Osteoblast (primary cell): ENCODE results near the gene GSE1. TPM values are rescaled to one million over a fixed set of nuclear protein-coding genes. Genes with fewer than 3 reads are reported as not detected.

Experiments
- DNase-seq: peaks from one replicate; pipeline ENCODE4 v3.0.0; 2011; ENCODE audit warnings: low spot score, mixed read lengths; ENCODE audit not compliant: insufficient read length; ENCODE audit errors: missing footprints
- H2AFZ ChIP-seq: 2 replicates; pipeline ENCODE4 v1.6.0; 2011; ENCODE audit warnings: mild to moderate bottlenecking, low read length
- H3K27ac ChIP-seq: 2 replicates; pipeline ENCODE4 v1.5.1; 2011; ENCODE audit warnings: mild to moderate bottlenecking, low read depth, low read length, moderate library complexity
- H3K27me3 ChIP-seq: 2 replicates; pipeline ENCODE4 v1.6.0; 2012; ENCODE audit warnings: mild to moderate bottlenecking, control low read depth, inconsistent platforms, low read length, moderate library complexity; ENCODE audit not compliant: insufficient read depth
- H3K36me3 ChIP-seq: 2 replicates; pipeline ENCODE4 v1.5.1; 2011; ENCODE audit warnings: mild to moderate bottlenecking, low read length, control low read depth, moderate library complexity; ENCODE audit not compliant: insufficient read depth
- H3K4me1 ChIP-seq: 2 replicates; pipeline ENCODE4 v1.5.1; 2011; ENCODE audit warnings: mild to moderate bottlenecking, low read length, control low read depth, moderate library complexity; ENCODE audit not compliant: insufficient read depth
- H3K4me2 ChIP-seq: 2 replicates; pipeline ENCODE4 v1.6.0; 2011; ENCODE audit warnings: mild to moderate bottlenecking, low read length; ENCODE audit not compliant: insufficient read depth
- H3K4me3 ChIP-seq: fragments of 200-600 bp; sonication (generic); 3 replicates; pipeline ENCODE4 v1.5.1; 2012; ENCODE audit warnings: mild to moderate bottlenecking, low read length, inconsistent platforms; ENCODE audit not compliant: insufficient read depth
- H3K79me2 ChIP-seq: 2 replicates; pipeline ENCODE4 v1.6.0; 2012; ENCODE audit warnings: mild to moderate bottlenecking, low read length, control low read depth, inconsistent platforms; ENCODE audit not compliant: insufficient read depth
- H3K9me3 ChIP-seq: 2 replicates; pipeline ENCODE4 v1.5.1; 2011; ENCODE audit warnings: low read depth, low read length, control low read depth
- H4K20me1 ChIP-seq: 2 replicates; pipeline ENCODE4 v1.6.0; 2012; ENCODE audit warnings: mild to moderate bottlenecking, low read length, control low read depth; ENCODE audit not compliant: insufficient read depth
- total RNA-seq: library from RNA; depleted of rRNA; stranded (reverse); fragments of >200 nt; gene quantifications from 2 replicates; pipeline ENCODE4 v1.2.3, GENCODE V29; 2012
- TF ChIP-seq, protein P1 (sequence below): IDR thresholded peaks from 2 replicates; pipeline ENCODE4 v1.5.1; 2011; ENCODE audit warnings: mild to moderate bottlenecking, low read depth, low read length, moderate library complexity; ENCODE audit errors: extremely low read depth

The GSE1 gene
- total RNA-seq, 1 donor, result 49.6 TPM

- H3K4me1 ChIP-seq, result peaks cover 9% of the 10 kb centered on the region
- H3K79me2 ChIP-seq, result peaks cover 97% of the 10 kb centered on the region
- no peak overlapping the region for H2AFZ ChIP-seq
- no peak overlapping the region for H3K27ac ChIP-seq
- H3K27me3 ChIP-seq, result no peaks in the 10 kb centered on the region
- no peak overlapping the region for H3K4me2 ChIP-seq
- H4K20me1 ChIP-seq, result peaks cover 99% of the 10 kb centered on the region
- no peak overlapping the region for H3K4me3 ChIP-seq
- H3K36me3 ChIP-seq, result no peaks in the 10 kb centered on the region
- H3K9me3 ChIP-seq, result no peaks in the 10 kb centered on the region
- TF ChIP-seq, protein P1, sequence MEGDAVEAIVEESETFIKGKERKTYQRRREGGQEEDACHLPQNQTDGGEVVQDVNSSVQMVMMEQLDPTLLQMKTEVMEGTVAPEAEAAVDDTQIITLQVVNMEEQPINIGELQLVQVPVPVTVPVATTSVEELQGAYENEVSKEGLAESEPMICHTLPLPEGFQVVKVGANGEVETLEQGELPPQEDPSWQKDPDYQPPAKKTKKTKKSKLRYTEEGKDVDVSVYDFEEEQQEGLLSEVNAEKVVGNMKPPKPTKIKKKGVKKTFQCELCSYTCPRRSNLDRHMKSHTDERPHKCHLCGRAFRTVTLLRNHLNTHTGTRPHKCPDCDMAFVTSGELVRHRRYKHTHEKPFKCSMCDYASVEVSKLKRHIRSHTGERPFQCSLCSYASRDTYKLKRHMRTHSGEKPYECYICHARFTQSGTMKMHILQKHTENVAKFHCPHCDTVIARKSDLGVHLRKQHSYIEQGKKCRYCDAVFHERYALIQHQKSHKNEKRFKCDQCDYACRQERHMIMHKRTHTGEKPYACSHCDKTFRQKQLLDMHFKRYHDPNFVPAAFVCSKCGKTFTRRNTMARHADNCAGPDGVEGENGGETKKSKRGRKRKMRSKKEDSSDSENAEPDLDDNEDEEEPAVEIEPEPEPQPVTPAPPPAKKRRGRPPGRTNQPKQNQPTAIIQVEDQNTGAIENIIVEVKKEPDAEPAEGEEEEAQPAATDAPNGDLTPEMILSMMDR, result no peak
- peak; percentile 88 for DNase-seq
Observed at GRCh38 chr16:85586380-85587104, 26.6 kb upstream of the GSE1 start.

- Histone ChIP-seq H3K27ac (no peak overlapping the region), H3K4me1 (peaks cover 15% of the 10 kb centered on the region), H3K4me2 (no peak overlapping the region), H3K79me2 (peaks cover 94% of the 10 kb centered on the region), H3K9me3 (no peaks in the 10 kb centered on the region), H3K36me3 (no peaks in the 10 kb centered on the region), H4K20me1 (peaks cover 96% of the 10 kb centered on the region), H3K27me3 (no peaks in the 10 kb centered on the region), H3K4me3 (no peak overlapping the region), H2AFZ (no peak overlapping the region)
- TF ChIP-seq, protein P1, result no peak
- DNase-seq, result no peak
Observed at GRCh38 chr16:85587762-85588556, 25.2 kb upstream of the GSE1 start.

- no peaks in the 10 kb centered on the region for H3K9me3 ChIP-seq
- H3K4me1 ChIP-seq, result peaks cover 7% of the 10 kb centered on the region
- TF ChIP-seq, protein P1, result no peak
- peaks cover 90% of the 10 kb centered on the region for H3K79me2 ChIP-seq
- no peaks in the 10 kb centered on the region for H3K36me3 ChIP-seq
- H3K27ac ChIP-seq, result no peak overlapping the region
- H3K4me2 ChIP-seq, result no peak overlapping the region
- no peak for DNase-seq
- no peaks in the 10 kb centered on the region for H3K27me3 ChIP-seq
- H2AFZ ChIP-seq, result no peak overlapping the region
- H4K20me1 ChIP-seq, result peaks cover 95% of the 10 kb centered on the region
- H3K4me3 ChIP-seq, result no peak overlapping the region
Observed at GRCh38 chr16:85588562-85589503, 24.3 kb upstream of the GSE1 start.
